NCI-H2107 treated with DMSO at 0.1 percent for 48 hours (cell line): ENCODE data around the gene PLCH2.
"Not testable (repeated sequence)": the region's sequence is repeated elsewhere in the genome, so short reads cannot be mapped to it uniquely, and the experiment has no call there.

Source experiments
- DNase-seq: peaks from one replicate; lab custom pipeline; 2025; ENCODE audit not compliant: unreplicated experiment; lab: John Stamatoyannopoulos, UW

The PLCH2 gene

GRCh38 chr1:2476061-2476999 lies at the start of gene PLCH2:
PLCH2 (plus strand) TSS chr1:2476289; CDS start chr1:2476589, 300 bp downstream.
- no peak for DNase-seq

GRCh38 chr1:2426540-2426939 lies 49.5 kb upstream of the PLCH2 start:
- no peak for DNase-seq

- DNase-seq, result no peak
Observed at GRCh38 chr1:2427051-2427450, 49.0 kb upstream of the PLCH2 start.

GRCh38 chr1:2427976-2428375 lies 48.1 kb upstream of the PLCH2 start:
- DNase-seq, result no peak

GRCh38 chr1:2428490-2428889 lies 47.6 kb upstream of the PLCH2 start:
- no peak for DNase-seq

- no peak for DNase-seq
Observed at GRCh38 chr1:2429780-2430591, 46.1 kb upstream of the PLCH2 start.

GRCh38 chr1:2430592-2430973 lies 45.5 kb upstream of the PLCH2 start:
- DNase-seq, result no peak

- no peak for DNase-seq
Observed at GRCh38 chr1:2431103-2431502, 45.0 kb upstream of the PLCH2 start.

GRCh38 chr1:2431518-2431917 lies 44.6 kb upstream of the PLCH2 start:
- DNase-seq, result no peak

- no peak for DNase-seq
Observed at GRCh38 chr1:2432441-2432844, 43.6 kb upstream of the PLCH2 start.

GRCh38 chr1:2433196-2433595 lies 42.9 kb upstream of the PLCH2 start:
- DNase-seq, result no peak

GRCh38 chr1:2433936-2434655 lies 42.0 kb upstream of the PLCH2 start:
- DNase-seq, result no peak

GRCh38 chr1:2435091-2435490 lies 41.0 kb upstream of the PLCH2 start:
- DNase-seq, result no peak

GRCh38 chr1:2435746-2436355 lies 40.2 kb upstream of the PLCH2 start:
- no peak for DNase-seq

GRCh38 chr1:2436876-2437275 lies 39.2 kb upstream of the PLCH2 start:
- no peak for DNase-seq

- no peak for DNase-seq
Observed at GRCh38 chr1:2437617-2438016, 38.5 kb upstream of the PLCH2 start.

- no peak for DNase-seq
Observed at GRCh38 chr1:2438038-2438437, 38.1 kb upstream of the PLCH2 start.

GRCh38 chr1:2438641-2439040 lies 37.4 kb upstream of the PLCH2 start:
- DNase-seq, result no peak

GRCh38 chr1:2439369-2439768 lies 36.7 kb upstream of the PLCH2 start:
- no peak for DNase-seq

- not testable (repeated sequence) for DNase-seq
Observed at GRCh38 chr1:2440346-2440745, 35.7 kb upstream of the PLCH2 start.

- DNase-seq, result no peak
Observed at GRCh38 chr1:2441746-2442145, 34.3 kb upstream of the PLCH2 start.
